ENCODE results near the gene YIPF2.

DNA sequence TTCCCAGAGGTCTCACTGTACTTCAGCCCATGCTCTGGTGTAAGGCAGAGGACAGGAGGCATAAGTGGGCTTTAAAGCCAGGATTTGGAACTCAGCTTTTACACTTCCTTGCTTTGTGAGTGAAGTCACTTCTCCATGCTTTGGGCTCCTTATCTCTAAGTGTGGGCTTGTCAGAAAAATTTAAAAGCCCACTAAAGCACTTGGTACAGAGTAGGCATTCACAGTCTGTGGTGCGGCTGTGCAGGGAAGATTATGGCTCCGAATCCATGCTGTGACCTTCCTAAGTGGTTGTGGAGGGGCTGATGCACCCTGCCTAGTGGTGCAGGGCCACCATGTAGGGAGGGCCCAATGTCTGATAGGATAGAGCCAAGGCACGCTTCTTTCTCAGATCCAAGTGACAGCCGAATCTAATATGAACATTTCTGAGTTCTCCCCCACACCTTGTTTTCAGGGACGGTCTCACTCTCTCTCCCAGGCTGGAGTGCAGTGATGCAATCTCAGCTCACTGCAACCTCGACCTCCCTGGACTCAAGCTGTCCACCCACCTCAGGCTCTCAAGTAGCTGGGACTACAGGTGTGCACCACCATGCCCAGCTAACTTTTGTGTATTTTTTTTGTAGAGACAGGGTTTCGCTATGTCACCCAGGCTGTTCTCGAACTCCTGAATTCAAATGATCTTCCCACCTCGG lies 7.1 kb upstream of the YIPF2 start:
- TF ChIP-seq, protein P1, sequence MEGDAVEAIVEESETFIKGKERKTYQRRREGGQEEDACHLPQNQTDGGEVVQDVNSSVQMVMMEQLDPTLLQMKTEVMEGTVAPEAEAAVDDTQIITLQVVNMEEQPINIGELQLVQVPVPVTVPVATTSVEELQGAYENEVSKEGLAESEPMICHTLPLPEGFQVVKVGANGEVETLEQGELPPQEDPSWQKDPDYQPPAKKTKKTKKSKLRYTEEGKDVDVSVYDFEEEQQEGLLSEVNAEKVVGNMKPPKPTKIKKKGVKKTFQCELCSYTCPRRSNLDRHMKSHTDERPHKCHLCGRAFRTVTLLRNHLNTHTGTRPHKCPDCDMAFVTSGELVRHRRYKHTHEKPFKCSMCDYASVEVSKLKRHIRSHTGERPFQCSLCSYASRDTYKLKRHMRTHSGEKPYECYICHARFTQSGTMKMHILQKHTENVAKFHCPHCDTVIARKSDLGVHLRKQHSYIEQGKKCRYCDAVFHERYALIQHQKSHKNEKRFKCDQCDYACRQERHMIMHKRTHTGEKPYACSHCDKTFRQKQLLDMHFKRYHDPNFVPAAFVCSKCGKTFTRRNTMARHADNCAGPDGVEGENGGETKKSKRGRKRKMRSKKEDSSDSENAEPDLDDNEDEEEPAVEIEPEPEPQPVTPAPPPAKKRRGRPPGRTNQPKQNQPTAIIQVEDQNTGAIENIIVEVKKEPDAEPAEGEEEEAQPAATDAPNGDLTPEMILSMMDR (IDR thresholded peaks at IDR 0.05 in 4 of 5, conservative IDR thresholded peaks at IDR 0.05 in 1 of 5): no peak
- no peak for TF ChIP-seq POLR2A (IDR thresholded peaks at IDR 0.05)
